Mucosa of rectum (tissue), 2 donors: ENCODE measurements around the gene SUCLG1.
"Not testable (repeated sequence)": the region's sequence is repeated elsewhere in the genome, so short reads cannot be mapped to it uniquely, and the experiment has no call there.

ENCODE experiments used
- H3K27ac ChIP-seq, 2 donors: one replicate each; pipeline ENCODE4 v1.7.0; 2013; ENCODE audit warnings: inconsistent platforms in 2 of 2, low read depth in 2 of 2, low read length in 2 of 2
- H3K27me3 ChIP-seq, 2 donors: one replicate each; pipeline ENCODE4 v1.7.0; 2013; ENCODE audit warnings: low read length in 2 of 2; ENCODE audit not compliant: control insufficient read depth in 2 of 2, insufficient read depth in 2 of 2
- H3K36me3 ChIP-seq, 2 donors: one replicate each; pipeline ENCODE4 v1.7.0; 2013; ENCODE audit warnings: low read length in 2 of 2; ENCODE audit not compliant: control insufficient read depth in 2 of 2, insufficient read depth in 2 of 2
- H3K4me1 ChIP-seq, 2 donors: one replicate each; pipeline ENCODE4 v1.7.0; 2013; ENCODE audit warnings: low read length in 2 of 2, mild to moderate bottlenecking in 1 of 2; ENCODE audit not compliant: control insufficient read depth in 2 of 2, insufficient read depth in 2 of 2
- H3K4me3 ChIP-seq, 2 donors: one replicate each; pipeline ENCODE4 v1.7.0; 2013; ENCODE audit warnings: low read length in 2 of 2
- H3K9ac ChIP-seq, 2 donors: one replicate each; pipeline ENCODE4 v1.7.0; 2013; ENCODE audit warnings: low read length in 2 of 2, low read depth in 1 of 2, mild to moderate bottlenecking in 1 of 2
- H3K9me3 ChIP-seq, 2 donors: one replicate each; pipeline ENCODE4 v1.7.0; 2013; ENCODE audit warnings: low read length in 2 of 2; ENCODE audit not compliant: control insufficient read depth in 2 of 2
- donor health status: healthy.
- donor health status: Normal muscosa, but diverticular disease.

Gene SUCLG1

DNA sequence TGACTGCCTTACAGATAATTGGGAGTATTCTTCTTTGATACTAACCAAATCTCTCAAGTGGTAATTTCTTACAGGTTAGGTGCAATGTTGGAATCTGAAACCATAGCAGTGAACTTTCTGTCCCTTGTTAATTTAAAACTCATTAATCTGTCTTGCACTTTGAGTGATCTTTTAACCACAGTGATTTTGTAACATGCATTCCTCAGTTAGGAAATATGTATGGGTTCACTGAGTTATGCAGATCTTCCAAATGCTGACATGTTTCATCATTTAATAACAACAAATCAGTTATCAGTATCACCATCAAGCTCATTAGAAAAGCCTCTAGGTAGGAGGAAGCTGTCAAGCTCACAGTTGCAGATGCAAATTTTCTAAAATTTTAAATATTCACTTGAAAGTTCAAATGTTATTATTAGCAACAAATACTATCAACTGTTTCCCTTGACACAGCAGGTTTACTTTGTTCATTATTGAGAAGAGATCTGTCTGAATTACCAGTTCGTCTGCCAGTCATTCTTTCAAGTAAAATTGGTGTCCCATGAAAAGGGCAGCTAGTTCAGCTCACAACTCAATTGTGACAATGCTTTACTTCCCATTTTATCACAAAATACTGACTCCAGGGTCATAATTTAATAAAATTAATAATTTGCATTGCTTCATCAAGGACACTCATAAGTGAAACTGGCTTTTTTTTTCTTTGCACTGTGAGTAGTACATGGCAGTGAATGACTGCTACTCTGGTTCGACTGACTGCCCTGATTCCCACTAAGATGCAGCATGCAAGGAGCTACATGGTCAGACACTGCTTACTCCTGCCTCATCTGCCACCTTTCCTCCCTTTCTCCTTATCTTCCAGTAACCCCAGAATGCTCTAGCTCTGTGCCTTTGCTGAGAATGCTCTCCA lies 31.6 kb downstream of the SUCLG1 start:
- H3K9me3 ChIP-seq: no peaks in the 10 kb centered on the region
- no peak overlapping the region for H3K4me3 ChIP-seq
- H3K4me1 ChIP-seq: no peaks in the 10 kb centered on the region
- no peak overlapping the region for H3K27ac ChIP-seq
- H3K36me3 ChIP-seq: peaks cover 66 to 73% of the 10 kb centered on the region in 2 donors
- no peak overlapping the region for H3K9ac ChIP-seq
- H3K27me3 ChIP-seq: no peaks in the 10 kb centered on the region

GRCh38 chr2:84425310-84425709 lies 33.8 kb downstream of the SUCLG1 start:
- H3K4me3 ChIP-seq: no peak overlapping the region
- no peak overlapping the region for H3K9ac ChIP-seq
- no peaks in the 10 kb centered on the region for H3K4me1 ChIP-seq
- no peaks in the 10 kb centered on the region for H3K27me3 ChIP-seq
- peaks cover 47 to 59% of the 10 kb centered on the region in 2 donors for H3K36me3 ChIP-seq
- H3K27ac ChIP-seq: no peak overlapping the region
- H3K9me3 ChIP-seq: no peaks in the 10 kb centered on the region

DNA sequence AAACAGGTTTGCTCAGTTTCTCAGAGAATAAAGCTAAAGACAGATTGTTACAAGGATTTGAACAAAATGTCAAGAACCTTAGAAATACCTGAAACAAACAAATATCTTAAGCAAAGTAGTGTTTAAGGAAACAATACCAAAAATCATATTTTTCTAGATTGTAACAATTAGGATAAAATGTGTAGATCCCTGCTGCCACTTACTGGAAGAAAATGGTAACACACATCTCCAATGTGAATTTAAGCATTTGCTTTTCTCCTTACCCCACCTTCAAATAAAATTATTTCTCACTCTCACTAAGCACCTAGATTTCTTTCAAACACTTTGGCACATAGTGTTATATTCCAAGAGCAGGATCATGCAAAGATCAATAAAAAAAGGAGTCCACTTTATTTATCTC lies 34.9 kb downstream of the SUCLG1 start:
- H3K27ac ChIP-seq: no peak overlapping the region
- H3K4me3 ChIP-seq: no peak overlapping the region
- no peaks in the 10 kb centered on the region for H3K9me3 ChIP-seq
- no peak overlapping the region for H3K9ac ChIP-seq
- no peaks in the 10 kb centered on the region for H3K27me3 ChIP-seq
- peaks cover 37 to 47% of the 10 kb centered on the region in 2 donors for H3K36me3 ChIP-seq
- no peaks in the 10 kb centered on the region for H3K4me1 ChIP-seq

- no peaks in the 10 kb centered on the region for H3K9me3 ChIP-seq
- no peak overlapping the region for H3K4me3 ChIP-seq
- no peaks in the 10 kb centered on the region for H3K4me1 ChIP-seq
- no peak overlapping the region for H3K27ac ChIP-seq
- H3K27me3 ChIP-seq: no peaks in the 10 kb centered on the region
- H3K9ac ChIP-seq: no peak overlapping the region
- H3K36me3 ChIP-seq: peaks cover 29 to 31% of the 10 kb centered on the region in 2 donors
Measured at GRCh38 chr2:84421791-84422190, 37.3 kb downstream of the SUCLG1 start.

GRCh38 chr2:84421197-84421596 lies 37.9 kb downstream of the SUCLG1 start:
- Histone ChIP-seq H3K4me1 (no peaks in the 10 kb centered on the region), H3K9me3 (no peaks in the 10 kb centered on the region), H3K36me3 (peaks cover 29% of the 10 kb centered on the region in 2 donors), H3K4me3 (no peak overlapping the region), H3K9ac (no peak overlapping the region), H3K27me3 (no peaks in the 10 kb centered on the region), H3K27ac (no peak overlapping the region)

DNA sequence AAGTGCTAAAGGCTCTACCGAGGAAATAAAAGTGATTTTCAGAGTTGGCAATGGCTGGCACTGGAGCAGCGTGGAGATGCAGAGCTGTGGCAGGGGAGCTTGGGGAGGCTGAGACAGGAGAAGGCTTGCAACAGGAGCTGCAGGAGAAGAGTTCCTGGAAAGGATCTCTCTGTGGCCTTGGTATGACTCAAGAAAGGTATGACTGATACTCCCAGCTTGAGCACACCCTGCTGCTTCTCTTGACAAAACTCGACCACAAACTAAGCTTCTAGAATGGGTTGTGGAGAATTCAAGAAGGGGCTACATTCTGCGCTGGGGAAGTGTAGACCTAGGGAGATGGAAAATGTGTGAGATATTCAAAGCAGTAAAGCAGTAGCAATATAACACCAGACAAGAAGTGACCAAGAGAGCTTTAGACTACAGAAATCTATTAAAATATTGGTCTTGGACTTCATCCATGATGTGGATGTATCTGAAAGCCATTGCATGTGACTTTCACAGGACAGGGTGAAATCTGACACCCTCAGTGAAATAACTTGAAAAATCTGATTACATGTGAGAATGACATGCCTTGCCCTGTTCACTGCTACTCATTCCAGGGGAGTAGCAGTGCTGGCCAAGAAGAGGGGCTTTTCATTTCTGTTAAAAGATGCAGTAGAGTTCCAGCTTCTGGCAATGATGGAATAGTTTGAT lies 41.5 kb downstream of the SUCLG1 start:
- H3K9me3 ChIP-seq: no peaks in the 10 kb centered on the region
- H3K4me1 ChIP-seq: no peaks in the 10 kb centered on the region
- no peak overlapping the region for H3K4me3 ChIP-seq
- H3K27ac ChIP-seq: no peak overlapping the region
- H3K9ac ChIP-seq: no peak overlapping the region
- H3K27me3 ChIP-seq: no peaks in the 10 kb centered on the region
- H3K36me3 ChIP-seq: peaks cover 3 to 7% of the 10 kb centered on the region in 2 donors

- no peak overlapping the region for H3K9ac ChIP-seq
- H3K4me3 ChIP-seq: no peak overlapping the region
- H3K27me3 ChIP-seq: no peaks in the 10 kb centered on the region
- H3K4me1 ChIP-seq: no peaks in the 10 kb centered on the region
- no peaks in the 10 kb centered on the region for H3K9me3 ChIP-seq
- H3K27ac ChIP-seq: no peak overlapping the region
- no peaks in the 10 kb centered on the region for H3K36me3 ChIP-seq
Measured at GRCh38 chr2:84409531-84409930, 49.5 kb downstream of the SUCLG1 start.

- H3K36me3 ChIP-seq, H3K9ac ChIP-seq, H3K4me1 ChIP-seq, H3K9me3 ChIP-seq, H3K4me3 ChIP-seq, H3K27me3 ChIP-seq, H3K27ac ChIP-seq: not testable (repeated sequence)
Measured at GRCh38 chr2:84402111-84402510, 57.0 kb downstream of the SUCLG1 start.

DNA sequence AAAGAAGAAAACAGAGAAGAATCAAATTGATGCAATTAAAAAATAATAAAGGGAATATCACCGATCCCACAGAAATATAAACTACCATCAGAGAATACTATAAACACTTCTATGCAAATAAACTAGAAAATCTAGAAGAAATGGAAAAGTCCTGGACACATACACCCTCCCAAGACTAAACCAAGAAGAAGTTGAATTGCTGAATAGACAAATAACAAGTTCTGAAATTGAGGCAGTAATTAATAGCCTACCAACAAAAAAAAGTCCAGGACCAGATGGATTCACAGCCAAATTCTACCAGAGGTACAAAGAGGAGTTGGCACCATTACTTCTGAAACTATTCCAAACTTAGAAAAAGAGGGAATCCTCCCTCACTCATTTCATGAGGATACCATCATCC lies 59.2 kb downstream of the SUCLG1 start:
- H3K4me3 ChIP-seq, H3K9me3 ChIP-seq, H3K4me1 ChIP-seq, H3K9ac ChIP-seq, H3K27ac ChIP-seq, H3K36me3 ChIP-seq, H3K27me3 ChIP-seq: not testable (repeated sequence)

DNA sequence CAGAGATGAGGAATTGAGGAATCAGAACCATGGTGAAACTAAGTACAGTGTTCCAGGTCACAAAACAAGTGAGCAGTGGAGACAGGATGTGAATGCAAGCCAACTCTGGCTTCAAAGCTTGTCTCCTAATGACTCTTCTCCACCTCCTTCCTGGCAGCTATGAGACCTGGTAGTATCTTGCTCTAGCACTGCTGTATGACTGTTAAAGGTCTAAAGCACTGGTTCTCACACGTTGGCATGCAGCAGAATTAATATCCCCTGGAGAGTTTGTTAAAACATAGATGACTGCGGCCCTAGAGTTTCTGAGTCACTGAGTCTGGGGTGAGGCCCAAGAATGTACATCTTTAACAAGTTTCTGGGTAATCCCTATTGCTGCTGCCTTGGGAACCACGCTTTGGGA lies 63.3 kb downstream of the SUCLG1 start:
- Histone ChIP-seq H3K27me3 (no peaks in the 10 kb centered on the region), H3K4me3 (no peak overlapping the region), H3K4me1 (no peaks in the 10 kb centered on the region), H3K36me3 (no peaks in the 10 kb centered on the region), H3K9ac (no peak overlapping the region), H3K9me3 (no peaks in the 10 kb centered on the region), H3K27ac (no peak overlapping the region)
